GM12878 (cell line): Measurements from ENCODE around the gene TET2. TPM values are rescaled to one million over a fixed set of nuclear protein-coding genes. Genes with fewer than 3 reads are reported as not detected.

Source experiments
- ATAC-seq: fragments of 200-7000 bp; cut with Tn5 transposase; 3 replicates; pipeline ENCODE4 v1.9.1; 2020; ENCODE audit warnings: mild to moderate bottlenecking, moderate library complexity
- BruUV-seq: library from RNA; stranded (reverse); fragments of 400-500 nt; replicated peaks from 2 replicates; lab custom pipeline; 2021; lab: Mats Ljungman, UMichigan
- CTCF ChIA-PET: fragments of 300-600 bp; sonication (Branson Sonifier 250); formaldehyde crosslinking; extraction: SDS; loops from one replicate; lab custom pipeline; 2021; ENCODE audit warnings: inconsistent platforms; lab: Yijun Ruan, JAX
- POLR2A ChIA-PET: fragments of 350-600 bp; formaldehyde crosslinking; extraction: SDS; loops from one replicate; lab custom pipeline; 2021; ENCODE audit warnings: inconsistent platforms; lab: Charles Lee
- RAD21 ChIA-PET: fragments of 300-600 bp; sonication (Branson Sonifier 250); formaldehyde crosslinking; loops from one replicate; lab custom pipeline; 2023; ENCODE audit warnings: antibody characterized with exemption; ENCODE audit not compliant: unreplicated experiment; lab: Charles Lee
- SMC1A ChIA-PET: fragments of 300-600 bp; sonication (Branson Sonifier 250); formaldehyde crosslinking; loops from one replicate; lab custom pipeline; 2023; ENCODE audit not compliant: unreplicated experiment, uncharacterized antibody; lab: Charles Lee
- DNase-seq: peaks from one replicate; pipeline ENCODE4 v3.0.0-alpha.2; 2011; ENCODE audit warnings: low read depth, low spot score
- FAIRE-seq: peaks from 3 replicates; lab custom pipeline; 2011; peaks lifted over from hg19 to GRCh38; lab: Jason Lieb, UNC
- H2AFZ ChIP-seq: 2 replicates; pipeline ENCODE4 v1.6.0; 2011; ENCODE audit warnings: low read depth, low read length, control low read depth; ENCODE audit not compliant: control insufficient read depth
- H3K27ac ChIP-seq: 2 replicates; pipeline ENCODE4 v1.5.1; 2011; ENCODE audit warnings: control low read depth; ENCODE audit not compliant: control insufficient read depth, insufficient read depth
- H3K27me3 ChIP-seq, 2 experiments: replicated peaks in 1 of 2; 2 replicates each; pipeline versions ENCODE4 v1.6.0 to v1.6.1; 2011; ENCODE audit warnings: low read length in 1 of 2; ENCODE audit not compliant: control insufficient read depth in 2 of 2, insufficient read depth in 2 of 2
- H3K36me3 ChIP-seq, 2 experiments: 2 replicates each; pipeline ENCODE4 v1.5.1; 2011; ENCODE audit warnings: low read length in 1 of 2; ENCODE audit not compliant: control insufficient read depth in 2 of 2, insufficient read depth in 2 of 2
- H3K4me1 ChIP-seq: 2 replicates; pipeline ENCODE4 v1.6.1; 2011; ENCODE audit warnings: mild to moderate bottlenecking, low read length, moderate library complexity, mixed read lengths; ENCODE audit not compliant: control insufficient read depth, insufficient read depth
- H3K4me2 ChIP-seq: 2 replicates; pipeline ENCODE4 v1.6.0; 2011; ENCODE audit warnings: control low read depth; ENCODE audit not compliant: control insufficient read depth, insufficient read depth
- H3K4me3 ChIP-seq: fragments of 200-600 bp; sonication (generic); 2 replicates; pipeline ENCODE4 v1.5.1; 2016
- H3K79me2 ChIP-seq: 2 replicates; pipeline ENCODE4 v1.6.0; 2011; ENCODE audit warnings: low read length; ENCODE audit not compliant: control insufficient read depth, insufficient read depth
- H3K9ac ChIP-seq: 2 replicates; pipeline ENCODE4 v1.8.0; 2011; ENCODE audit warnings: low read length, control low read depth, mixed read lengths; ENCODE audit not compliant: control insufficient read depth, insufficient read depth
- H3K9me3 ChIP-seq: replicated peaks from 3 replicates; pipeline ENCODE4 v1.5.1; 2011; ENCODE audit warnings: mild to moderate bottlenecking, low read length; ENCODE audit not compliant: control insufficient read depth, insufficient read depth
- H4K20me1 ChIP-seq: 2 replicates; pipeline ENCODE4 v1.6.0; 2011; ENCODE audit not compliant: control insufficient read depth, insufficient read depth
- MYB ChIP-seq: fragments of 150-350 bp; IDR thresholded peaks from 2 replicates; pipeline ENCODE4 v1.6.1; 2014; ENCODE audit warnings: mild to moderate bottlenecking, low read depth, low read length, borderline replicate concordance
- ZZZ3 ChIP-seq: IDR thresholded peaks from 2 replicates; pipeline ENCODE4 v1.6.1; 2011; ENCODE audit warnings: low read depth; ENCODE audit not compliant: control insufficient read depth, insufficient read length
- whole genome bisulfite sequencing: methylation state at CpG from one replicate; pipeline ENCODE4 v1.1.6; 2016; ENCODE audit warnings: low lambda C conversion rate; ENCODE audit not compliant: insufficient replicate concordance, insufficient coverage; ENCODE audit errors: missing lambda C conversion rate; 5-methylcytosine and 5-hydroxymethylcytosine counted together
- in situ Hi-C: fragments of 300-500 bp; cut with MboI; formaldehyde crosslinking; loops from 9 replicates; pipeline ENCODE4 v1.14.3; 2018; ENCODE audit warnings: mixed read lengths
- intact Hi-C: fragments of 100-400 bp; cut with micrococcal nuclease; formaldehyde crosslinking; loops from one replicate; pipeline ENCODE4 v1.14.2; 2022; ENCODE audit not compliant: unreplicated experiment
- polyA plus RNA-seq, 11 experiments: library from polyadenylated mRNA; depleted of rRNA in 4 of 11; unstranded in 6 of 11; stranded (reverse) in 5 of 11; fragments of >200 nt; fragmentation: Nextera tagmentation in 4 of 11; fragmentation: Illumina TruSeq in 1 of 11; extraction: Ambion mirVana in 4 of 11; extraction: Trizol in 1 of 11; gene quantifications; 1 replicate in 1 of 11; 2 replicates in 10 of 11; pipeline versions ENCODE4 v1.2.1 to v1.2.3, GENCODE V29; 2011 to 2016; ENCODE audit warnings: inconsistent platforms in 2 of 11, missing spikeins in 2 of 11, low read depth in 1 of 11
- total RNA-seq, 4 experiments: library from RNA; depleted of rRNA in 3 of 4; stranded (reverse); fragments of >200 nt in 3 of 4; fragmentation: Illumina TruSeq in 1 of 4; extraction: Trizol in 1 of 4; gene quantifications; 2 replicates each; pipeline versions ENCODE4 v1.2.1 to v1.2.3, GENCODE V29; 2013 to 2021
- TF ChIP-seq, protein P1 (sequence below): IDR thresholded peaks from 2 replicates; pipeline ENCODE4 v1.6.1; 2012; ENCODE audit warnings: low read length, inconsistent platforms

Gene TET2
- total and polyA plus RNA-seq, 10 of the 15 experiments (the other 5 are each of a cell fraction or from before 2014, with no cell fraction given), result 3.7 to 49.0 (median 27.5) TPM

DNA sequence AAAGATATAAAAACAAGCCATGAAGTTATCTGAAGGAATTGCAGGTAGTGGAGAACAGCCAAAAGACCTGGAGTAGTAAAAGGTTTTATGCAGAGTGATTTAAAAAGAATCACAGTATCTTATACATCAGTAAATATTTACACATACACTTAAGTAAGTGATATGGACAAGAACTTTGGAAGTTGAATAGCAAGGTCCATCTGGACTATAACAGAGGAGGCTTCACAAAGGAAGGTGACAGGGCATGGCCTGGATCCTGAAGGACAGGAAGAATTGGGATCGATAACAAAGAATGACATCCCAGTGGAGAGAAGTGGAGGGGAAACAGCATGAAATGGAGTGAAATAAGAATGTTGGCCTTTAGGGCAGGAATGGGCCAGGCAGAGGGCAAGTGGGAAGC, 46.2 kb downstream of the TET2 start:
- RAD21 ChIA-PET, result interaction anchor here (0.8 to 3.0 kb wide), 4 partner anchors 31 to 112 kb away, joined by 3 to 17 read pairs (median 4); no protein-coding TSS in a partner anchor
- no peak for DNase-seq
- CTCF ChIA-PET, result interaction anchor here (1.0 to 1.5 kb wide), 4 partner anchors 23 to 279 kb away, joined by 3 to 4 read pairs (median 3); no protein-coding TSS in a partner anchor
- Histone ChIP-seq H3K4me1 (peaks cover 54% of the 10 kb centered on the region), H3K4me2 (no peak overlapping the region), H3K9ac (no peak overlapping the region), H3K4me3 (no peak overlapping the region), H3K27me3 (no peaks in the 10 kb centered on the region)
- TSS peak; percentile 22 for BruUV-seq
- SMC1A ChIA-PET, result interaction anchor here (1.0 to 3.8 kb wide), 3 partner anchors 11 to 14 kb away, joined by 3 to 21 read pairs (median 7); no protein-coding TSS in a partner anchor
- FAIRE-seq, result no peak
- ATAC-seq, result no peak
- intact Hi-C loops, result loop anchor here (1.0 to 5.0 kb wide), 3 partner anchors 114 to 326 kb away; no protein-coding TSS in a partner anchor
- WGBS, result 100% methylated on average over 1 of the region's 1 CpG
- no peak for TF ChIP-seq MYB
- TF ChIP-seq ZZZ3, result no peak
- TF ChIP-seq, protein P1, sequence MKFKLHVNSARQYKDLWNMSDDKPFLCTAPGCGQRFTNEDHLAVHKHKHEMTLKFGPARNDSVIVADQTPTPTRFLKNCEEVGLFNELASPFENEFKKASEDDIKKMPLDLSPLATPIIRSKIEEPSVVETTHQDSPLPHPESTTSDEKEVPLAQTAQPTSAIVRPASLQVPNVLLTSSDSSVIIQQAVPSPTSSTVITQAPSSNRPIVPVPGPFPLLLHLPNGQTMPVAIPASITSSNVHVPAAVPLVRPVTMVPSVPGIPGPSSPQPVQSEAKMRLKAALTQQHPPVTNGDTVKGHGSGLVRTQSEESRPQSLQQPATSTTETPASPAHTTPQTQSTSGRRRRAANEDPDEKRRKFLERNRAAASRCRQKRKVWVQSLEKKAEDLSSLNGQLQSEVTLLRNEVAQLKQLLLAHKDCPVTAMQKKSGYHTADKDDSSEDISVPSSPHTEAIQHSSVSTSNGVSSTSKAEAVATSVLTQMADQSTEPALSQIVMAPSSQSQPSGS, result no peak
- TF ChIP-seq, all 136 proteins: peak for 0
- peaks cover 72% of the 10 kb centered on the region for H3K79me2 ChIP-seq
- in situ Hi-C loops, result no loop called here
- H3K27ac ChIP-seq, result peak overlapping the region; percentile 81; the same call in 1 of the 2 replicates
- H3K36me3 ChIP-seq, result peaks cover 0 to 11% of the 10 kb centered on the region in 2 experiments
- no peaks in the 10 kb centered on the region; the same call in 1 of the 3 replicates for H3K9me3 ChIP-seq
- no peaks in the 10 kb centered on the region for H4K20me1 ChIP-seq
- POLR2A ChIA-PET, result interaction anchor here (1.7 kb wide), 1 partner anchor 281 kb away, joined by 5 read pairs; the partner anchor contains the start of gene PPA2
- H2AFZ ChIP-seq, result no peak overlapping the region
